HG02763 (cell line): ENCODE data around the gene SH2D1B.
"Not testable (repeated sequence)": the region's sequence is repeated elsewhere in the genome, so short reads cannot be mapped to it uniquely, and the experiment has no call there.

Experiments
- ATAC-seq: cut with Tn5 transposase; IDR thresholded peaks from one replicate; pipeline ENCODE4 v1.9.1; 2021; ENCODE audit warnings: mild to moderate bottlenecking, moderate library complexity; ENCODE audit not compliant: unreplicated experiment

The SH2D1B gene

DNA sequence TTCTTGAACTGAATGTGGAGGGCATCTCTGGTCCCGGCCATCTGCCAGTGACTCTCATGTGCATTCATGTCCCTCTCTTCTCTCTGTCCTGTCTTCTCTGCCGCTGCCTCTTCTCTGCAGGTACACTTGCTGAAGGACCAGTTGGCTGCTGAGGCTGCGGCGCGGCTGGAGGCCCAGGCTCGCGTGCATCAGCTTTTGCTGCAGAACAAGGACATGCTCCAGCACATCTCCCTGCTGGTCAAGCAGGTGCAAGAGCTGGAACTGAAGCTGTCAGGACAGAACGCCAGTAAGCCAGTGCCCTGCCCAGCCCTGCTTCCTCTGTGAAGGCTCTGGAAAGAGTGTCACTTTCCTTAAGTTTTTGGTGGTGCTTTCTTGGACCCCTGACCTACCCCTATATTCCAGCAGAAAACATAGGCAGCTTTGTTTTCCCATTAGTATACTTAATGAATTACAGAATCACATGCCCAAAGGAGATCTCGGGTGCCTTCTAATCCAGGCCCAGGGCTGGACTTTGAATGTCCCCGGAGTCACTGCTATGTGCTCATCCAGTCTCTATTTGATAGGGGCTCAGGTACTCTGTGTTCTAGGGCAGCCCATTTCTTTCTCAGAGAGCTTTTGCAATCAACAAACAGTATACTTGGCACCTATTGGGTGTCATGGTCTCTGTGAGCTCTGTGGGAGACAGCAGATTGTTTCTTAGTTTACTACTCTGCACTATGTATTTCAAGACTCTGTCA lies 46.5 kb downstream of the SH2D1B start:
- ATAC-seq, result no peak

DNA sequence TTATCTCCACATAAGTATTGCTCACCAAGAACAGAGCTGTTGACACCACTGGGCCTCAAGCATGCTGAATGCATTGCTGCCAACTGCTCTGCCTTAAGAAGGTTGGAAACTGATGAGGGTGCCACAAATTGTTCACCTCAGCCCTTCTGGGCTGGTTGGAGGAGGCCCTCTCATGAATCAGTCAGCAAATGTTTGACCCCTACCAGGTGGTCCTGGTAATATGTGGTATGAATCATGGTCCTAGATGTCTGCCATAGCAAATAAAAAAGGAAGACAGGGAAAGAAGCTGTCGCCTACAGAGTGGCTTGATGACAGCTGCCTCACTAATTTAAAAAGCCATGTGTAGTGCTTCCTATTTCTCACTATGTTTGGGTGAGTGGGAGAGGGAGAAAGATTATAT lies 47.4 kb downstream of the SH2D1B start:
- ATAC-seq, result no peak

DNA sequence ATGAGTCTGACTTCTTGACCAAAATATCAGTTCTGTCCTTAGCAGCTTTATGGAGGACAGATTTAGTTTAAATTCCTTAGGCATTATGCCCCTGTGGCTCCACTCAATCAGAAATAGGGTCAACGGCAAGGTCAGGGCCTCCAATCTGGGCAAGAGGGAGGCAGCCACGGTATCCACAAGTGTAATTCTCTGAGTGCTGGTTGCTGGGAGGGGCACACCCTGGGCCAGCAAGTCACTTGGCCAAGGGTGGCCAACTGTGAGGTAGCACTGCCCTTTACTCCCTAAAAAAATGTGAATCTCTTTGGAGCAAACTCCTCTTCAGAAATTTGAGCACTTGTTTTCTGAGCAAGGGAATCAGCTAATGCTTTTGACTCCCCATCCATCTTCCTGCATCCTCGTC lies 48.1 kb downstream of the SH2D1B start:
- ATAC-seq, result no peak

DNA sequence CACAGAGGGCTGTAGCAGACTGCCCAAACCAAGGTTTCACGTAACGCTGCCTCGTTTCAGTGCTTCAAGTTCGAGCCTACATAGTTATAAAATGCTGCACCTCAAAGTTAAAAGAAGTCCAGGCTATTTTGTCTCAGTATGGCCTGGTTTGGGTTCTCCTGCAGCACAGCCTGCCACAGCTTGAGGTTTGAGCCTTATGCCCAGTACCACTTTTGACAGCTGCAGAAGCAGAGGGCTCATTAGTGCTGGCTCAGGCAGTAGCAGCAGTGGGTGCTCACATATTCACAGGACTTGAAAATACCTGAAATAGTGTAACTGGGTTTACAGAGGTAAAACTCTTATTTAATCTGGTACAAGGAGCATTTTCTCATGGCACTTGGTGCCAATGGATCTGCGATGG lies 50.6 kb downstream of the SH2D1B start:
- peak; percentile 25 for ATAC-seq

DNA sequence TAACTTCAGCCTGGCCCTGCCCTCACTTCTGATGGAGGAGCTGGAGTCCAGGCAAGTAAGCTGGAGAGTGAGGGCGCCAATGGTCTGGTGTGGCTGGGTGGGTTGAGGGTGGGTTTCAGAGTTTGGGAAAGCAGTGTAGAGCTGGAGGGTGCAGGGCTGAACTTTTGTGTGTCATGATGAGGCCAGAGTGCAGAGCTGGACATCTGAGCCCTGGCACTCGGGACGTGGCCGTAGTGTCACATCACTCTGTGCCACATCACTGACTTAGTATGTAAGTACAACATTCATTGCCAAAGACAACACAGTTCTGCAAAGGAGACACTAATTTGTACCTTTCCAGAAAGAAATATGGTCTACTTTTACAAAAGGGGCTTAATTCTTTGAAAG lies 51.1 kb downstream of the SH2D1B start:
- ATAC-seq, result no peak

DNA sequence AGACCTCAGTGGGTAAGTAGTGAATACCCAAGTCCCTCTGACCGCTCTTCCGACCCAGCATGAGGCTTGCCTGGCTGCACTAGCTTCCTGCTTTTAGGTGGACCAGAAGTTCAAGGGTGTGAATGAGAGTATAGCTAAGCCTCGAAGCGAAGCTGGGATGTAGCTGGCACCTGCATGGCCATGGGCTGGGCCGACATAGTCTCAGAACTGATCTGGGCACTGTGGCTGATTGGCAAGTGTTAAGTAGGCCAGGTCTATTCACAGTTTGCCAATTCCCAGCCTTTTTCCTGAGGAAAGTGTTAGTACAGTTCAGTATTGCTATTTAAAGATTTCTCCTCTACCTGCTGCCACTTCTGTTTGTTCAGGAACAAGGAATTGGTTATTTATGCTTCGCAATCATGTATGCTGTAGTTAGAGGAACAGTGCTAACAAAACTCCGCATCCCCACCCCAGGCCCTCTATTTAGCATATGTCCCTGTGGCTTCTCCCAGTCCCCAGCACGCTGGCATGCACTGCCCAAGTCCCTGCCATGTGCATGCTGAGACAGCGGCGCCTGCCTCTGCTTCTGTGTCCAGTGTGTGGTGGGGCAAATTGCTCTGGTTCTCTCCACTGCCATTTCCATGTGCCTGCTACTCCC lies 51.6 kb downstream of the SH2D1B start:
- ATAC-seq, result no peak

DNA sequence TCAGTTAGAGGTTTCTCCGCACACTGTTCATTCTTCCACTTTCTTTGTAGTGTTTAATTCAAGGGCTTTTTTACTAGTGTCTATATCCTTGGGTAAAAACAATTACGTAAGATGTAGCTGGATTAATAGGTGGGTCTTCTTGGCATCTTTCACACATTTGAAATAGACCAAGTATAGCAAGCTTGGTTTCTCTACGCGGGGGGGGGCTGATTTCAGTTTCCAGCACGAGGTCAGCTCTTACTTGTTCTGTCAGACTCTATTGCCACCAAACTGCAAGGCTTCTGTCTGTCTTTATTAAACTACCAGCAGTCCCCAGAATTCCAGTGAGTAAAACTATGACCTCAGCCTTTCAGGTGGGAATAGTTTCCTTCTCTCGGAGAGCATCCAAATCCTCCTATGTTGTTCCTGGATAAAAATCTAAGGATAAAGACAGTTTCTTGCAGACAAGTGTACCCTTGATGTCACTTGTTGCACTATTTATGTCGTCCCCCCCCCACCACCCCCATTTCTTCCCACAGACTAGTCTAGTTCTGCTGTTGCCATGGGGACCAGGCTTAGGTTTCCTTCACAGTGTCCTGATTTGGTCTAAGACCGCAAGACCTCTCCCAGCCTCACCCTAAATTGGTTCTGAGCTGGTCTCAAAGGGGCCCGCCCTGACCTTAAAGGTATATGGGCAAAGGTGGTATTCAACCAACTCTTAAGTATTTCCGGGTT lies 52.3 kb downstream of the SH2D1B start:
- ATAC-seq, result no peak

DNA sequence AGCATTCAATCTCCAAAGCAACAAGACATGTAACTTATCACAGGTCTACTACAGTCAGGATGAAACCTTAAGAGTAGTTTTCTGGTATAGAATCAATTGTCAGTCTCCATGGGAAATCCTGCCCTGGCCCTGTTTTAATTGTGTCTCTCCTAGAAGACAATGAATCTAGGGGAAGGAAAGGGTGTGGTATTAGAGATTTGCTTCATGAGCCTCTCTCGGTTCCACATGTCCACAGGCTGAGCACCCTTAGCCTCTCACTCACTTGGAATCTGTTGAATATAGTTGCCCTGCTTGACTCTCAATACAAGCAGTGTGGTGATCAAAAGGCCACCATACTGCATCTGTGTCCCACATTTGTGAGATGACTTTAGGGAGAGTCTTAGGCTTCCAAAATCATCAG lies 53.0 kb downstream of the SH2D1B start:
- no peak for ATAC-seq

DNA sequence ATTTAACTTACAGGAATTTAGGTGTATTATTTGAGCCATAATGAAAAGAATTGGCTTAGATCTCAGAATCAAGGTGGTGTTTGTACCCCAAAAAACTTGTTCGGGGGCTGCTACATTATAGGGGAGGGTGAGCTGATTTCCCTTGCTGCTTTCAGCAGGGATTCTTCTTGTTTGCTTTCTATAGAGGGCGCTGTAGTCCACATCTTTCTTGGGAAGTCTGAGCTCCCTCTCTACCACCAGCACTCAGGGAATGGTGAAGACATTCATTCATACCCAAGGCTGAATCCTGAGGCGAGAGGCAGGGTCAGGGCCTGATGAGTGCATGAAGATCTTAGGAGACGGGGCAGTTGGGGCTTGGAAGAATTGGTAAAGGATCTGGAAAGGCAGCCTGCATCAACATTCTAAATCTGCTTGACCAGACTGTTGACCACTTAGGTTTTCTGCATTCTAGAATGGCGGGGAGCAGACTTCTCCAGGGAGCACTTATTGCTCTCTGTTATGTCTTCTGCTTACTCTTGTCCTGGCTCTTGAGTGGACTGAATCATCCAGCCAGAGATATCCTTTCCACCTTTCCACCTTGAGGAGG lies 54.2 kb downstream of the SH2D1B start:
- ATAC-seq, result no peak

DNA sequence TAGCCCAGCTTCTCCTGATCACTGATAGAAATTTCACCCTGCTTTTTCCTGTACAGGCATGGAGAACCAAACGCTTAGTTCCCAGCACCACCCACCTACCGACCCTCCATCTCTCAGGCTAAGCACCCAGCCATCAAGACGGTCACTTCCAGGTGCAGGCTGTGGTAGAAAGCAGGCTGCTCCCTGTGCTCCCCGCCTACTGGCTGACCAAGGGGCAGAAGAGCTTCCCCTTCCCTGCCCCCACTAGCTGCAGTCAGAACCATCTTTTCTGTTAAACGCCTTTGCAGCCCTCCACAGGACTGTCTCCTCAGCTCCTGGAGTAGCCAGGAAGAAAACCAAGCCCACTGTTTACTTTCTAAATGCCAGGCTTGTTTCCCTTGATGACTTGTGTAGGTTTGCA lies 58.2 kb downstream of the SH2D1B start:
- no peak for ATAC-seq

DNA sequence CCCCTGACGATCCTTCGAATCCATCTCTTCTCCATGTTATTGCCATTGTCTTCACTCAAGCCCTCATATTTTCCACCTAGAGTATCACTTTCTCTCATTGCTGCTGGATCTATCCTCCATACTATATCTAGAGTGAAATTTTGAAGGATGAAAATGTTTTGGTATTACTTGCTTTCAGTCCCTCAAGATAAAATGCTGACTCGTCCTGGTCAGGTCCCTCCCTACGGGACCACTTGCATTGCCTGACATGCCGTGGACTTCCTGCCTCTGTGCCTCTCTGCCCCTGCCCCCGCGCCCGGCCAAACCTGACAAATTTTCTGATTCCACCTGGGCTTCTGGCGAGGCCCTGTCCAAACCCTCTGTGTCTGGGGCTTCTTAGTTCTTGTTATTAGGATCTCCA lies 58.9 kb downstream of the SH2D1B start:
- no peak for ATAC-seq

DNA sequence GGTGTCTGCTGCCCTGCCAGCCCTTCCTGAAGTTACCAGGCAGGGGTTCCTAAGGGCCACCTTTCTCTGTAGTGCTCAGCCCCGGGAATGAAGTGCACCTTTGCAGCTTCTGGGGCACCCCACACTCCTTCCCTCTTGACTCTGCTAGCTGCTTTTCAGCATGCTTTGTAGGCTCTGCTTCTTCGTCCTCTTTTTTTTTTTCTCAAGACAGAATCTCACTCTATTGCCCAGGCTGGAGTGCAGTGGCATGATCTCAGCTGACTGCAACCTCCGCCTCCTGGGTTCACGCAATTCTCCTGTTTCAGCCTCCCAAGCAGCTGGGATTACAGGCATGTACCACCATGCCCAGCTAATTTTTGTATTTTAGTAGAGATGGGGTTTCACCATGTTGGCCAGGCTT lies 60.1 kb downstream of the SH2D1B start:
- not testable (repeated sequence) for ATAC-seq

DNA sequence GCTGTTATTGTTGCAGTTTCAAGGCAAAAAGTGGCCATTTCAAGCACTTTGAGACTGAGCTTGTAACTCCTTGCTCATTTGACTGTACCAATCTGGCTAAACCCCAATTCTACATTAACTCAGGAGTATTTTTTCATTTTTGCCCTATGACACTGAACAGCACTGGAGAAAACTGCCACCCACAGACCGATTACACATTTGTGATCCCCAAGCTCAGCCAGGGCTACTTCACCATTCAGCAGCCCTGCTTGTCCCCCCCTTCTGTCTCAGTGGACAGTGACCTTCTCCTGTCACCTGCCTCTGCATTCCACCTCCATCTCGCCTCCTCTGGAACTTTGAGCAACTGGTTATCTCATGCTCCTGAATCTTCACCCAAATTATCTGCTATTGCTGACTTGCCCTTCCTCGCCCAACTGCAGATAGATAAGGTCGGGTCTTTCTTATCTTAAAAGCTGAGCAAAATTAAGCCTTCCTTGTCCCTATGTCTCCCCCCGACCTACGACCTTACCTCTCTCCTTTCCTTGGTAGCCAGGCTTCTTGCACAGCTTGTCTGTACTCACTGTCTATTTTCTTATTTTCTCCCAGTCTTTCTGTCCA lies 60.6 kb downstream of the SH2D1B start:
- ATAC-seq, result no peak

DNA sequence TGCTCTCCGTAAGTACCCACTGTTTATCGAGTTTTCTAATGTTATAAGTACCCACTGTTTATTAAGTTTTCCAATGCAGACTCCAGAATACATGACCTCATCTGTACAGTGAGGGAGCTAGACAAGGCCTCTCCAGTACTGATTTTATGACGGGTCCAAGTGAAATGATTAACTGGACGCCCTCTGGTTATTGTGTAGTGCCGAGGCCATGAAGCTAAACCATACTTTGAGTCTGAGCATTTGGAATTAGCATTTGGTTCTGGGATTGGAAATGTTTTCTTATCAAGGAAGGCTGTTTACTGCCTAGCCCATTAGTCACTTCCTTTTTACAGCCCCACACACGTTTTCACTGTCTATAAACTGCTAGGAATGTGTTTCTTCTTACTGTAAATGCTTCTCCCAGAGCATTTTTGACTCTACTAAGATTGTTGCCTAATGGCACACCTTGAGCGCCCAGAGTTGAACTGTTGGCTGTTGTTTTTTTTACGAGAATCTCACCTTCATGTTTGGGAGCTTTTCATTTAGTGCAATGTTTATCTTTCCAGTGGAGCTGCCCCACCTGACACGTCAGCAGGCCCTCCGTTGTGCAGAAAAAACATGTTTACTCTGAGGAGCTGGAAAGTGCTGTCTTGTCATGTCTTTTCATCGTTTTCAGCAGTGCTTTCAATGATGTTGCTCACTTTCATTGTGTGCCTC lies 62.2 kb downstream of the SH2D1B start:
- no peak for ATAC-seq

DNA sequence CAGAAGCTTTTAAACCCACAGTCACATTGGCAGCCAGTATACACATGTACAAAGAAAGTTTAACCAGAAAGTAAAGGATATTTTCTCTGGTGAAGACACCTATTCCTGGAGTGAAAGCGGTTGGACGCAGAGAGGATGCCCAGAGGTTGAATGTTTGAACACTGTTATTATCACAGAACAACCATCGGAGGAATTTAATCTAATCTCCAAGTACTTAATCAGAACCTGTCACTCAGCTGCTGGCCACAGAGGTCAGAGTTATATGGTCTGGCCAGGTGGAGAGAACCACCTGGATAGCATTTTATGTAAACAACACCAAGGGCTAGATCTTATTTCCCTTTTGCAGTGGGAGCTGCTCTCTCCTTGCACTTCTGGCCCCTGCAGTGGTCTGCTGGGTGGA lies 64.7 kb downstream of the SH2D1B start:
- no peak for ATAC-seq
